Endothelial cell of umbilical vein (primary cell): ENCODE results near the gene ANGEL1.

ENCODE experiments used
- CTCF ChIP-seq, 2 donors: IDR thresholded peaks; 1 replicate in 1 of 2; 2 replicates in 1 of 2; pipeline ENCODE4 v1.5.1; 2011; ENCODE audit warnings: low read length in 2 of 2, mild to moderate bottlenecking in 2 of 2, moderate library complexity in 2 of 2, control low read depth in 1 of 2, inconsistent platforms in 1 of 2, low read depth in 1 of 2; ENCODE audit not compliant: insufficient read depth in 1 of 2; ENCODE audit errors: extremely low read depth in 1 of 2
- JUN ChIP-seq: IDR thresholded peaks from 2 replicates; pipeline ENCODE4 v1.6.1; 2011; ENCODE audit warnings: borderline replicate concordance, low read depth; ENCODE audit not compliant: insufficient read length, insufficient read depth
- POLR2A ChIP-seq: IDR thresholded peaks from 2 replicates; pipeline ENCODE4 v1.6.1; 2012; ENCODE audit warnings: low read depth, mild to moderate bottlenecking, control low read depth, low read length
- POLR2AphosphoS5 ChIP-seq: IDR thresholded peaks from 2 replicates; pipeline ENCODE4 v1.6.1; 2012; ENCODE audit warnings: low read depth, mild to moderate bottlenecking, control low read depth, low read length, moderate library complexity; ENCODE audit not compliant: insufficient read depth

DNA sequence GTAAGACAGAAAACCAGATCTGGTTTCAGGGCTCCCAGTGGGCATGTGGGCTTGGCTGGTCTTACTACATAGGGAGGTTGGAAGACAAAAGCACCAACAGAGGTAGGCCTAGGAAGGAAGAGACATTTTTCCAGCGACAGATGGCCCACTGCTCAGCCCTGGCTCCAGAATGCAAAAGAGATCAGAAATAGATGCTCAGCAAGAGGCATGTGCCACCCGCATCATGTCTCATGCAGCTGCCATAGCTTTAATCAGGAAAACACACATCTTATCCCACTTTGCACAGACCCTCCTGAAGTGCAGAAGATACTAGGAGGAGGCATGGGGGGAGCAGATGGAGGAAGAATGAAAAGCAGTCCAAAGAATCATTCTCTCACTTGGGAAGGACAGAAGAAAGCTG, 26.1 kb downstream of the ANGEL1 start:
- TF ChIP-seq POLR2A (no peak), CTCF (IDR thresholded peaks at IDR 0.05; ENCODE audit: extremely low read depth in 1 of 2, insufficient read depth in 1 of 2, low read depth in 1 of 2, low read length in 2 of 2) (no peak), POLR2AphosphoS5 (no peak), JUN (no peak)
